Stimulated activated CD4-positive, alpha-beta T cell treated with anti-CD3 and anti-CD28 coated beads, TNF-alpha, amount 100 ng/mL, for 48 hours (primary cell): Measurements from ENCODE around the gene UGT8.
"Not testable (repeated sequence)": the region's sequence is repeated elsewhere in the genome, so short reads cannot be mapped to it uniquely, and the experiment has no call there.

Experiments used
- DNase-seq, 3 donors: peaks; one replicate each; pipeline ENCODE4 v3.0.0-alpha.2; 2020; ENCODE audit warnings: low read depth in 3 of 3

Gene UGT8

GRCh38 chr4:114598191-114599121 is at the start of gene UGT8:
Gene UGT8 (plus strand): TSS chr4:114598807. CDS start chr4:114622881, 24,074 bp downstream.
- DNase-seq: peak in 1 of 3 donors; percentile 50

- DNase-seq: no peak
These were observed 49.0 kb upstream of the UGT8 start for GRCh38 chr4:114549638-114550037.

GRCh38 chr4:114558446-114559020 is 40.1 kb upstream of the UGT8 start:
- no peak for DNase-seq

- DNase-seq: no peak
These were observed 37.0 kb upstream of the UGT8 start for GRCh38 chr4:114561590-114561989.

GRCh38 chr4:114562176-114562904 is 36.3 kb upstream of the UGT8 start:
- DNase-seq: no peak

GRCh38 chr4:114563536-114564315 is 34.9 kb upstream of the UGT8 start:
- no peak for DNase-seq

GRCh38 chr4:114577386-114577785 is 21.2 kb upstream of the UGT8 start:
- DNase-seq: no peak

GRCh38 chr4:114582621-114583020 is 16.0 kb upstream of the UGT8 start:
- DNase-seq: no peak

- no peak for DNase-seq
These were observed 10.3 kb upstream of the UGT8 start for GRCh38 chr4:114588305-114588704.

- not testable (repeated sequence) for DNase-seq
These were observed 8.2 kb upstream of the UGT8 start for GRCh38 chr4:114590360-114590759.

GRCh38 chr4:114593526-114593925 is 5.1 kb upstream of the UGT8 start:
- no peak for DNase-seq

GRCh38 chr4:114595207-114595606 is 3.4 kb upstream of the UGT8 start:
- no peak for DNase-seq

- no peak for DNase-seq
These were observed 2.7 kb upstream of the UGT8 start for GRCh38 chr4:114595921-114596320.

- DNase-seq: no peak
These were observed 1.0 kb upstream of the UGT8 start for GRCh38 chr4:114597410-114598115.

GRCh38 chr4:114599231-114599902 is 760 bp downstream of the UGT8 start:
- DNase-seq: no peak

GRCh38 chr4:114599903-114600552 is 1.4 kb downstream of the UGT8 start:
- DNase-seq: no peak

GRCh38 chr4:114600672-114601071 is 2.1 kb downstream of the UGT8 start:
- no peak for DNase-seq

GRCh38 chr4:114601304-114602052 is 2.9 kb downstream of the UGT8 start:
- no peak for DNase-seq

- DNase-seq: no peak
These were observed 4.9 kb downstream of the UGT8 start for GRCh38 chr4:114603497-114603896.
